A549 treated with Mapracorat at 1 μM for 4 hours (cell line): ENCODE measurements around the gene ATAD3B. TPM values are rescaled to one million over a fixed set of nuclear protein-coding genes. Genes with fewer than 3 reads are reported as not detected.

Experiments
- total RNA-seq: library from RNA; stranded (reverse); fragments of 200-300 nt; extraction: Qiagen RNA extraction; gene quantifications from 5 replicates; pipeline ENCODE4 v1.2.3, GENCODE V29; 2022

Gene ATAD3B, protein sequence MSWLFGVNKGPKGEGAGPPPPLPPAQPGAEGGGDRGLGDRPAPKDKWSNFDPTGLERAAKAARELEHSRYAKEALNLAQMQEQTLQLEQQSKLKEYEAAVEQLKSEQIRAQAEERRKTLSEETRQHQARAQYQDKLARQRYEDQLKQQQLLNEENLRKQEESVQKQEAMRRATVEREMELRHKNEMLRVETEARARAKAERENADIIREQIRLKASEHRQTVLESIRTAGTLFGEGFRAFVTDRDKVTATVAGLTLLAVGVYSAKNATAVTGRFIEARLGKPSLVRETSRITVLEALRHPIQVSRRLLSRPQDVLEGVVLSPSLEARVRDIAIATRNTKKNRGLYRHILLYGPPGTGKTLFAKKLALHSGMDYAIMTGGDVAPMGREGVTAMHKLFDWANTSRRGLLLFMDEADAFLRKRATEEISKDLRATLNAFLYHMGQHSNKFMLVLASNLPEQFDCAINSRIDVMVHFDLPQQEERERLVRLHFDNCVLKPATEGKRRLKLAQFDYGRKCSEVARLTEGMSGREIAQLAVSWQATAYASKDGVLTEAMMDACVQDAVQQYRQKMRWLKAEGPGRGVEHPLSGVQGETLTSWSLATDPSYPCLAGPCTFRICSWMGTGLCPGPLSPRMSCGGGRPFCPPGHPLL
- total RNA-seq = 1.2 to 3.6 TPM (median 3.0 TPM) in 5 replicates

DNA sequence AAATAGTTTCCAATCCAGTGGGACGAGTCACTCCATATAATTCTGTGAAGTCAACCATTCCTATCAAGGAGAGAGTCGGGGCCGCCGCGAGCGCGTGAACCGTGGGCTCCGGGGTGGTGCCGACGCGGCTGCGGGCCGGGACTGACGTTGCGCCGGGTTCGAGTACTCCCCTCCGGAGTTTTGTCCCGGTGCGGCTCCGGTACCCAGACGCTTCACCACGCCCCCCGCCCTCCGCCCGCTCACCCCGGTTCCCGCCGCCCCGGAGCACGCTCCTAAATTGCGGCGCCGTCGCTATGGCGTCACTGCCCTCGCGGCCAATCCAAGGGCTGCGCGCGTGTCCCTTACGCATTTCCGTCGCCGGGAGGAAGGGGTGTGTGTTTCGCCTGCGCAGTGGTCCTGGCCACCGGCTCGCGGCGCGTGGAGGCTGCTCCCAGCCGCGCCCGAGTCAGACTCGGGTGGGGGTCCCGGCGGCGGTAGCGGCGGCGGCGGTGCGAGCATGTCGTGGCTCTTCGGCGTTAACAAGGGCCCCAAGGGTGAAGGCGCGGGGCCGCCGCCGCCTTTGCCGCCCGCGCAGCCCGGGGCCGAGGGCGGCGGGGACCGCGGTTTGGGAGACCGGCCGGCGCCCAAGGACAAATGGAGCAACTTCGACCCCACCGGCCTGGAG is at the start of gene ATAD3B:
Gene ATAD3B (plus strand): TSS at position 377 of the 664 bp plus-strand sequence. CDS start 120 bp downstream, at position 497.

DNA sequence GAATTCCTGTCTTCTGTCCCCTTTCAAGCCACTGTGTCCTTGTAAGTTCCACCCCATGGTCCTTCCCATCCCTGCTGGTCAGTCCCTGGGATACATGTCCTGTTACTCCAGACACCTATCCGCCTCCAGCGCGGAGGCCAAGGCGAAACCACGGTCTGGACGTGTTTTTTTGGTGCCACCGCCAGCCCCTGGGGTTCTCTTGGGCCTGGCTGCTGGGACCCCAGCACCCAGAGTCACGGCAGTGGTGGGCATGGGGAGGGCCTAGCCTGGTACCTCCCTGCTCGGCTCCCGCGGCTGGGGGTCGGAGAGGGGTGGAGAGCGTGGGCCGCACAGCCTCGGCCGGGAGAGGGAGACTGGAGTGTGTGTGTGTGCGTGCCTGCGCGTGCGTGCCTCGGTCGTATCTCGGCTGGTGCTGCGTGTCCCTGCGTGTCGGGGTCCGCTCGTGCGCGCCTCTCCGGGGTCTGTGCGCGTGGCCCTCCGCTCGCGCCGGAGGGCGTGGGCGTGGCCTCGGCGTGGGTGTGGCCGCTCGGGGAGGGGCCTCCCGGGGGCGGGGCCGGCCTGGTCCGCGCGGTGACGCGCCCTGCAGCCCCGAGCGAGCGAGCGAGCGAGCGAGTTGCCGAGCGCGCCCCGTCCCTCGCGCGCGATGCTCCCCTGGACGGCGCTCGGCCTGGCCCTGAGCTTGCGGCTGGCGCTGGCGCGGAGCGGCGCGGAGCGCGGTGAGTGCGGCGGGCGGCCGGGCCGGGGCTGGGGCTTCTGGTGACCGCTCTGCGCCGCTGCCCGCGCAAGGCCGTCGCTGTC is 36.3 kb upstream of the ATAD3B start, which contains the start of gene VWA1:
Gene VWA1 (plus strand): TSS at position 585 of the 798 bp plus-strand sequence. CDS start 59 bp downstream, at position 644.

DNA sequence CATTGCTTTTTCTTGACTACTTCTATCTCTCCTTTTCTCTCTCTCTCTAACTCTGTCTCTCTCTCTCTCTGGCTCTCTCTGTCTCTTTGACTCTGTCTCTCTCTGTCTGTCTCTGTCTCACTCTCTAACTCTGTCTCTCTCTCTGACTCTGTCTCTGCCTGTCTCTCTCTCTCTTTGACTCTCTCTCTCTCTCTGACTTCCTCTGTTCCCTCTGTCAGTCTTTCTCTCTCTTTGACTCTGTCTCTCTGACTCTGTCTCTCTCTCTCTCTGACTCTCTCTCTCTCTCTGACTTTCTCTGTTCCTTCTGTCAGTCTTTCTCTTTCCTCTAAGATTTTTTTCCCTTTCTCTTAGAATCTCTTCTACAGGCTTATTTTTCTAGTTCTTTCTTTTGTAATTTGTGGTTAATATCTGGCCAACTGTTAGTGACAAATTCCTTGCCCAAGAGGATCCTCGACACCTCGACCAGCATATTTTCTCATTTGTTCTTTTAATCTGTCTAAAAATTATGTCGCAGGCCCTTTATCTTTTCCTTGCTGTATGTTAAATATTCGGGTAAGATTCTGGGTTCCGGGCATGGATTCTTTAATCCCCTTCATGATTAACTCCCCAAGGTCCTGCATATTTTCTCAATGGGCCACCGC is 22.3 kb upstream of the ATAD3B start, which contains the start of gene ATAD3C:
Gene ATAD3C (plus strand): TSS at position 591 of the 641 bp plus-strand sequence. CDS start 995 bp downstream, outside the sequence.

DNA sequence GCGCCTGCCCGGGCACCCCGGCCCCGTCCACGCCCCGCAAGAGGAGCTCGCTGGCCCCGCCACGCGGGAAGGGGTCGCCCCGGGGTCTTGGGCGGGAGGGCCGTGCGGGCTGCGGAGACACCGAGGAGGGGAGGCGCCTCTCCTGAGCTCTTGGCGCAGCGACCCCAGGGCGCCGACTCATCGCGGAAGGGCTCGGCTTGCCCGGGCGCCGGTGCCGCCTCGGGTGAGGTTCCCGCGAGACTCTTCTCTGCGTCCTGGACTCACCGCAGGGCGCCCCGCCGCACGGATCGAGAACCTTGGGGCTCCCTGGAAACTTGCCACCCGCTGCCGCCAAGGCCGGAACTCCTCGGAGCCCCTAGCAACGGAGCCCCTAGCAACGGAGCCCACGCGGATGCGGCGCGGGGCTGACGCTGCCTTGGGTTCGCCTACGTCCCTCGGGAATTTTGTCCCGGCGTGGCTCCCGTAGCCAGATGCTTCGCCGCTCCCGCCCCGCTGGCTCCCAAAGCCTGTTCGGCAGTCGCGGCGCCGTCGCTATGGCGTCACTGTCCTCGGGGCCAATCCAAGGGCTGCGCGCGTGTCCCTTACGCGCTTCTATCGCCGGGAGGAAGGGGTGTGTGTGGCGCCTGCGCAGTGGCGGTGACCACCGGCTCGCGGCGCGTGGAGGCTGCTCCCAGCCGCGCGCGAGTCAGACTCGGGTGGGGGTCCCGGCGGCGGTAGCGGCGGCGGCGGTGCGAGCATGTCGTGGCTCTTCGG is 40.1 kb downstream of the ATAD3B start, which contains the start of gene ATAD3A:
Gene ATAD3A (plus strand): TSS at position 630 of the 753 bp plus-strand sequence. CDS start 107 bp downstream, at position 737.

DNA sequence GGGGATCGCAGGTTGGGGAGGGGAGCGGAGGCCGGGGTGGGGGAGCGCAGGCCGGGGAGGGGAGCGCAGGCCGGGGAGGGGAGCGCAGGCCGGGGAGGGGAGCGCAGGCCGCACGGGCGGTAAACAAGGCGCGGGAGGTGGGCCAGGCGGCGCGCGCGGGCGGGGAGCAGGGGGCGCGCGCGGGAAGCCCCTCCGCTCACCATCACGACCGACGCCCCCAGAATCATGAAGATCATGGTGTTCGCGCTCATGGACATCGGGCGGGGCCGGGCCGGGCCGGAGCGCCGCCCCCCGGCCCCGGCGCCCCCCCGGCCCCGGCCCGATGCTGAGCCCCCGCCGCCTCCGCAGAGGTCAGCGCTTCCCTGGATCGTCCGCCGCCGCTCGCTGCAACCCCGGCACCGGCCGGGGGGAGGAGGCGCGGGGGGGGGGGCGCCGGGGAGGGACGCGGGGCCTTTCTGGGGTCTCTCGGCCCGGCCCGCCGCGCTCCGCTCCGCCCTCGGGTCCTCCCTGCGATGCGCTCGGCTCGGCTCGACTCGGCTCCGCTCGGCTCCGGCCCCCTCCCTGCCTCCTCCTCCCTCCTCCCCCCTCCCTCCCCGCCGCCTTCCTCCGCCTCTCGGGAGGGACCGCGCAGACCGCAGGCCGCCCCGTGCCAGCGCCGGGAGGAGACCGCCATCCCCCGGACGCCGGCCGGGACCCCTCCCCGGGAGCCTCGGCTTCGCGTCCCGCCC is 68.7 kb downstream of the ATAD3B start, which contains the start of gene TMEM240:
Gene TMEM240 (minus strand): TSS at position 535 of the 728 bp plus-strand sequence. CDS start 278 bp downstream, at position 257.

Other genes with a start within 250 kb of the ATAD3B start
- gene SDF4, start 239.8 kb upstream of the ATAD3B start, total RNA-seq = 101 to 136 TPM (median 127 TPM) in 5 replicates
- gene B3GALT6, start 239.5 kb upstream of the ATAD3B start, total RNA-seq = 9.8 to 19.7 TPM (median 18.1 TPM) in 5 replicates
- 0.80 to 2.0 TPM (median 1.6 TPM) in 5 replicates for gene C1QTNF12, start 225.0 kb upstream of the ATAD3B start, total RNA-seq
- 34.9 to 47.9 TPM (median 46.3 TPM) in 5 replicates for gene UBE2J2, start 197.9 kb upstream of the ATAD3B start, total RNA-seq
- 0.55 to 1.4 TPM (median 1.1 TPM) in 5 replicates for gene SCNN1D, start 191.3 kb upstream of the ATAD3B start, total RNA-seq
- gene ACAP3, start 163.8 kb upstream of the ATAD3B start, total RNA-seq = 7.7 to 20.8 TPM (median 16.8 TPM) in 5 replicates
- 15.3 to 25.8 TPM (median 22.7 TPM) in 5 replicates for gene PUSL1, start 163.2 kb upstream of the ATAD3B start, total RNA-seq
- gene INTS11, start 147.1 kb upstream of the ATAD3B start, total RNA-seq = 44.9 to 66.1 TPM (median 60.9 TPM) in 5 replicates
- 15.0 to 22.7 TPM (median 22.0 TPM) in 5 replicates for gene CPTP, start 147.0 kb upstream of the ATAD3B start, total RNA-seq
- gene TAS1R3, start 140.5 kb upstream of the ATAD3B start, total RNA-seq = 0.14 to 0.30 TPM (median 0.16 TPM) in 5 replicates
- gene DVL1, start 122.3 kb upstream of the ATAD3B start, total RNA-seq = 38.7 to 77.6 TPM (median 66.9 TPM) in 5 replicates
- gene MXRA8, start 113.2 kb upstream of the ATAD3B start, total RNA-seq = 0.19 to 0.46 TPM (median 0.32 TPM) in 4 of 5 replicates, not detected in the other
- 107 to 186 TPM (median 170 TPM) in 5 replicates for gene AURKAIP1, start 96.6 kb upstream of the ATAD3B start, total RNA-seq
- 42.1 to 63.9 TPM (median 54.3 TPM) in 5 replicates for gene CCNL2, start 72.4 kb upstream of the ATAD3B start, total RNA-seq
- 130 to 166 TPM (median 137 TPM) in 5 replicates for gene MRPL20, start 64.5 kb upstream of the ATAD3B start, total RNA-seq
- gene ANKRD65, start 50.5 kb upstream of the ATAD3B start, total RNA-seq = 0.07 to 0.19 TPM in 2 of 5 replicates, not detected in the others
- 3.6 to 14.7 TPM (median 14.1 TPM) in 5 replicates for gene VWA1, start 36.1 kb upstream of the ATAD3B start, total RNA-seq
- gene ATAD3C, start 22.1 kb upstream of the ATAD3B start, total RNA-seq = not detected in 5 replicates
- gene ATAD3A, start 40.4 kb downstream of the ATAD3B start, total RNA-seq = 28.1 to 41.2 TPM (median 37.2 TPM) in 5 replicates
- 0.24 to 1.1 TPM (median 0.32 TPM) in 5 replicates for gene TMEM240, start 68.9 kb downstream of the ATAD3B start, total RNA-seq
- gene SSU72, start 103.1 kb downstream of the ATAD3B start, total RNA-seq = 90.7 to 106 TPM (median 100 TPM) in 5 replicates
- gene FNDC10, start 128.4 kb downstream of the ATAD3B start, total RNA-seq = 5.8 to 8.8 TPM (median 8.1 TPM) in 5 replicates
- gene MIB2, start 143.7 kb downstream of the ATAD3B start, total RNA-seq = 7.2 to 20.5 TPM (median 19.5 TPM) in 5 replicates
- 0.18 to 1.2 TPM (median 0.64 TPM) in 5 replicates for gene MMP23B, start 160.4 kb downstream of the ATAD3B start, total RNA-seq
- gene CDK11B, start 187.2 kb downstream of the ATAD3B start, total RNA-seq = 24.2 to 26.3 TPM (median 25.5 TPM) in 5 replicates
- 9.2 to 13.4 TPM (median 12.5 TPM) in 5 replicates for gene SLC35E2B, start 221.0 kb downstream of the ATAD3B start, total RNA-seq